K562 (cell line): ENCODE data around the gene ANKRD60. TPM values are rescaled to one million over a fixed set of nuclear protein-coding genes. Genes with fewer than 3 reads are reported as not detected.

Source experiments
- ATAC-seq: fragments of 200-7000 bp; cut with Tn5 transposase; 3 replicates; pipeline ENCODE4 v1.9.1; 2020; ENCODE audit warnings: moderate library complexity
- BruUV-seq: library from RNA; stranded (reverse); fragments of 400-500 nt; replicated peaks from 2 replicates; lab custom pipeline; 2021; lab: Mats Ljungman, UMichigan
- CTCF ChIA-PET: fragments of 300-600 bp; formaldehyde crosslinking; extraction: SDS; loops from one replicate; lab custom pipeline; 2021; ENCODE audit warnings: low intra/inter-chr PET ratio; lab: Yijun Ruan, JAX
- POLR2A ChIA-PET: fragments of 300-600, 350-650 bp; sonication (Branson Sonifier 250); formaldehyde crosslinking; extraction: SDS; loops from one replicate; lab custom pipeline; 2021; ENCODE audit warnings: antibody characterized with exemption, inconsistent platforms; lab: Yijun Ruan, JAX
- DNase-seq, 4 experiments: peaks; one replicate each; pipeline versions ENCODE4 v3.0.0 to v3.0.0-alpha.2; 2011 to 2018; ENCODE audit warnings: low spot score in 3 of 4, mixed read lengths in 3 of 4; ENCODE audit errors: extremely low read depth in 1 of 4
- FAIRE-seq: peaks from 2 replicates; lab custom pipeline; 2011; peaks lifted over from hg19 to GRCh38; lab: Jason Lieb, UNC
- H2AFZ ChIP-seq: 2 replicates; pipeline ENCODE4 v1.6.0; 2011; ENCODE audit warnings: low read depth, low read length, control low read depth, inconsistent platforms
- H3K27ac ChIP-seq: fragments of 200-600 bp; 3 replicates; pipeline ENCODE4 v1.8.0; 2011; ENCODE audit warnings: low read depth, mild to moderate bottlenecking, control low read depth, inconsistent platforms, low read length, moderate library complexity, mixed read lengths; ENCODE audit errors: extremely low read depth
- H3K27me3 ChIP-seq, 2 experiments: fragments of 300-600 bp in 1 of 2; 2 replicates in 1 of 2; 3 replicates in 1 of 2; pipeline versions ENCODE4 v1.6.0 to v1.8.0; 2011; ENCODE audit warnings: inconsistent platforms in 2 of 2, low read length in 2 of 2, mild to moderate bottlenecking in 1 of 2, mixed read lengths in 1 of 2, moderate library complexity in 1 of 2; ENCODE audit not compliant: control insufficient read depth in 2 of 2, insufficient read depth in 2 of 2
- H3K36me3 ChIP-seq: fragments of 300-600 bp; 3 replicates; pipeline ENCODE4 v1.8.0; 2011; ENCODE audit warnings: mild to moderate bottlenecking, low read length, inconsistent platforms; ENCODE audit not compliant: control insufficient read depth, insufficient read depth
- H3K4me1 ChIP-seq, 2 experiments: fragments of 200-600 bp in 1 of 2; replicated peaks in 1 of 2; 2 replicates in 1 of 2; 3 replicates in 1 of 2; pipeline versions ENCODE4 v1.5.1 to v1.8.0; 2011; ENCODE audit warnings: inconsistent platforms in 2 of 2, low read length in 2 of 2, mild to moderate bottlenecking in 1 of 2, mixed read lengths in 1 of 2, moderate library complexity in 1 of 2; ENCODE audit not compliant: control insufficient read depth in 2 of 2, insufficient read depth in 2 of 2
- H3K4me2 ChIP-seq: 2 replicates; pipeline ENCODE4 v1.6.1; 2011; ENCODE audit warnings: low read length, control low read depth, inconsistent platforms, mixed read lengths; ENCODE audit not compliant: insufficient read depth
- H3K4me3 ChIP-seq: fragments of 200-600 bp; sonication (generic), shearing (Covaris generic); 2 replicates; pipeline ENCODE4 v1.5.1; 2016; ENCODE audit warnings: control low read depth, inconsistent platforms
- H3K79me2 ChIP-seq: fragments of 200-600 bp; 3 replicates; pipeline ENCODE4 v1.8.0; 2011; ENCODE audit warnings: low read length, inconsistent platforms; ENCODE audit not compliant: control insufficient read depth, insufficient read depth
- H3K9ac ChIP-seq, 2 experiments: 2 replicates each; pipeline versions ENCODE4 v1.6.0 to v1.6.1; 2011; ENCODE audit warnings: low read depth in 2 of 2, low read length in 2 of 2, control low read depth in 1 of 2, inconsistent platforms in 1 of 2, mild to moderate bottlenecking in 1 of 2, mixed read lengths in 1 of 2; ENCODE audit not compliant: insufficient read depth in 1 of 2
- H3K9me1 ChIP-seq: one replicate; pipeline ENCODE4 v1.6.0; 2011; ENCODE audit warnings: inconsistent platforms, mild to moderate bottlenecking, low read length, moderate library complexity; ENCODE audit not compliant: control insufficient read depth, insufficient read depth
- H3K9me3 ChIP-seq: replicated peaks from 2 replicates; pipeline ENCODE4 v1.5.1; 2011; ENCODE audit warnings: low read depth, low read length, inconsistent platforms; ENCODE audit not compliant: control insufficient read depth, insufficient read depth
- H4K20me1 ChIP-seq: replicated peaks from 2 replicates; pipeline ENCODE4 v1.6.1; 2011; ENCODE audit warnings: low read length, inconsistent platforms, mixed read lengths; ENCODE audit not compliant: control insufficient read depth, insufficient read depth
- UBTF ChIP-seq, 2 experiments: IDR thresholded peaks; 2 replicates each; pipeline ENCODE4 v1.6.1; 2012; ENCODE audit warnings: improper control_type of control experiment in 2 of 2, low read depth in 2 of 2, low read length in 2 of 2, borderline replicate concordance in 1 of 2
- WGBS: fragments of 100-300 bp; shearing (Covaris generic); methylation state at CpG from one replicate; pipeline ENCODE4 v1.1.6; 2016; ENCODE audit warnings: low coverage, mixed read lengths; ENCODE audit not compliant: insufficient coverage; ENCODE audit errors: missing lambda C conversion rate; 5-methylcytosine and 5-hydroxymethylcytosine counted together
- in situ Hi-C: fragments of 300-500 bp; cut with MboI; formaldehyde crosslinking; loops from 4 replicates; pipeline ENCODE4 v1.15.0; 2018; ENCODE audit warnings: inconsistent platforms, mixed read lengths
- intact Hi-C: fragments of 100-400 bp; cut with micrococcal nuclease; formaldehyde crosslinking; loops from 2 replicates; pipeline ENCODE4 v1.14.2; 2022
- polyA plus RNA-seq, 8 experiments: library from polyadenylated mRNA; depleted of rRNA in 4 of 8; stranded (reverse) in 5 of 8; unstranded in 3 of 8; fragments of >200 nt; fragmentation: Nextera tagmentation in 2 of 8; fragmentation: Illumina TruSeq in 1 of 8; extraction: Ambion mirVana in 2 of 8; extraction: Trizol in 1 of 8; gene quantifications; 2 replicates each; pipeline versions ENCODE4 v1.2.1 to v1.2.3, GENCODE V29; 2011 to 2014; ENCODE audit warnings: inconsistent platforms in 1 of 8, missing spikeins in 1 of 8
- total RNA-seq, 7 experiments: library from RNA; depleted of rRNA in 6 of 7; stranded (reverse); fragments of >200 nt in 6 of 7; fragmentation: Illumina TruSeq in 2 of 7; extraction: Trizol in 2 of 7; gene quantifications; 2 replicates each; pipeline versions ENCODE4 v1.2.1 to v1.2.3, GENCODE V29; 2011 to 2021; ENCODE audit warnings: low replicate concordance in 1 of 7

Gene ANKRD60
- total and polyA plus RNA-seq, 9 of the 15 experiments (the other 6 are each of a cell fraction or from before 2014, with no cell fraction given): not detected

GRCh38 chr20:58227391-58228102 is 906 bp downstream of the ANKRD60 start:
- intact Hi-C loops: no loop called here
- Histone ChIP-seq H3K9me1 (no peaks in the 10 kb centered on the region), H3K4me3 (no peak overlapping the region), H3K27ac (no peak overlapping the region), H3K79me2 (no peaks in the 10 kb centered on the region), H3K9ac (no peak overlapping the region), H3K9me3 (no peaks in the 10 kb centered on the region), H3K4me1 (peaks cover 0 to 8% of the 10 kb centered on the region in 2 experiments; a peak in 2 of 5 replicates), H3K36me3 (no peaks in the 10 kb centered on the region), H4K20me1 (0 out of 2 replicates have a peak, but pooled peaks cover 4% of the 10 kb centered on the region), H2AFZ (no peak overlapping the region), H3K4me2 (no peak overlapping the region), H3K27me3 (peaks cover 52 to 58% of the 10 kb centered on the region in 2 experiments)
- no TSS peak for BruUV-seq
- ATAC-seq (no peak), FAIRE-seq (no peak), DNase-seq (no peak)
- TF ChIP-seq UBTF (IDR thresholded peaks at IDR 0.05; ENCODE audit: borderline replicate concordance in 1 of 2, low read depth in 2 of 2, low read length in 2 of 2): no peak
- CTCF ChIA-PET: interaction anchor here (0.6 kb wide), 1 partner anchor 426 kb away, joined by 3 read pairs; no protein-coding TSS in a partner anchor
- in situ Hi-C loops: loop anchor here (25.0 kb wide), 2 partner anchors 410 to 585 kb away; no protein-coding TSS in a partner anchor
- WGBS: 18% methylated on average over 5 of the region's 5 CpGs
- POLR2A ChIA-PET: interaction anchor here (0.7 kb wide), 1 partner anchor 60 kb away, joined by 3 read pairs; no protein-coding TSS in a partner anchor
